ENCODE results near the gene CRTC3. TPM values are rescaled to one million over a fixed set of nuclear protein-coding genes. Genes with fewer than 3 reads are reported as not detected.

Gene CRTC3
- total RNA-seq, 2 experiments from 2014 or later: 5.6 to 14.7 TPM

- Histone ChIP-seq H3K36me3 (ENCODE audit: insufficient read depth, low read length) (no peaks in the 10 kb centered on the region), H3K4me3 (ENCODE audit: low read depth, low read length, poor library complexity, severe bottlenecking) (no peak overlapping the region), H3K79me2 (ENCODE audit: insufficient read depth, low read depth, low read length) (no peaks in the 10 kb centered on the region), H4K20me1 (ENCODE audit: insufficient read depth, low read length) (no peaks in the 10 kb centered on the region), H3K4me1 (ENCODE audit: insufficient read depth, low read length, poor library complexity, severe bottlenecking) (peaks cover 14% of the 10 kb centered on the region), H3K9me2 (ENCODE audit: insufficient read depth, low read length) (no peaks in the 10 kb centered on the region), H3K4me2 (ENCODE audit: low read length) (no peak overlapping the region), H2AFZ (ENCODE audit: low read length) (no peak overlapping the region), H3K27ac (ENCODE audit: low read depth, low read length, poor library complexity, severe bottlenecking) (no peak overlapping the region), H3K9me3 (ENCODE audit: low read length) (no peaks in the 10 kb centered on the region)
- intact Hi-C loops (cut with micrococcal nuclease; ENCODE audit: unreplicated experiment): no loop called here
- BruUV-seq (replicated peaks): no TSS peak
- TF ChIP-seq CTCF (conservative IDR thresholded peaks at IDR 0.05; ENCODE audit: low read length) (no peak), EZH2phosphoT487 (IDR thresholded peaks at IDR 0.05; ENCODE audit: borderline replicate concordance, low read depth, low read length) (no peak)
- no peak for DNase-seq (ENCODE audit: low spot score)
- CTCF ChIA-PET (ENCODE audit: unreplicated experiment): no interaction called here
- POLR2A ChIA-PET: interaction anchor here (0.6 kb wide), 1 partner anchor 15 kb away, joined by 3 read pairs; no protein-coding TSS in a partner anchor
Observed at GRCh38 chr15:90624278-90624981, 94.7 kb downstream of the CRTC3 start.

- Histone ChIP-seq H3K79me2 (ENCODE audit: insufficient read depth, low read depth, low read length) (no peaks in the 10 kb centered on the region), H3K9me2 (ENCODE audit: insufficient read depth, low read length) (no peaks in the 10 kb centered on the region), H2AFZ (ENCODE audit: low read length) (no peak overlapping the region), H3K4me1 (ENCODE audit: insufficient read depth, low read length, poor library complexity, severe bottlenecking) (peaks cover 9% of the 10 kb centered on the region), H3K4me2 (ENCODE audit: low read length) (no peak overlapping the region), H4K20me1 (ENCODE audit: insufficient read depth, low read length) (no peaks in the 10 kb centered on the region), H3K4me3 (ENCODE audit: low read depth, low read length, poor library complexity, severe bottlenecking) (no peak overlapping the region), H3K36me3 (ENCODE audit: insufficient read depth, low read length) (no peaks in the 10 kb centered on the region), H3K27ac (ENCODE audit: low read depth, low read length, poor library complexity, severe bottlenecking) (no peak overlapping the region), H3K9me3 (ENCODE audit: low read length) (no peaks in the 10 kb centered on the region)
- CTCF ChIA-PET (ENCODE audit: unreplicated experiment): no interaction called here
- DNase-seq (ENCODE audit: low spot score): no peak
- no peak for TF ChIP-seq EZH2phosphoT487 (IDR thresholded peaks at IDR 0.05; ENCODE audit: borderline replicate concordance, low read depth, low read length)
- no peak for TF ChIP-seq CTCF (conservative IDR thresholded peaks at IDR 0.05; ENCODE audit: low read length)
- BruUV-seq (replicated peaks): no TSS peak
- intact Hi-C loops (cut with micrococcal nuclease; ENCODE audit: unreplicated experiment): no loop called here
- POLR2A ChIA-PET: no interaction called here
Observed at GRCh38 chr15:90625037-90625436, 95.3 kb downstream of the CRTC3 start.

- ChIA-PET CTCF (ENCODE audit: unreplicated experiment) (no interaction called here), POLR2A (no interaction called here)
- Histone ChIP-seq H3K4me3 (ENCODE audit: low read depth, low read length, poor library complexity, severe bottlenecking) (no peak overlapping the region), H3K27ac (ENCODE audit: low read depth, low read length, poor library complexity, severe bottlenecking) (no peak overlapping the region), H3K36me3 (ENCODE audit: insufficient read depth, low read length) (no peaks in the 10 kb centered on the region), H3K4me2 (ENCODE audit: low read length) (no peak overlapping the region), H3K79me2 (ENCODE audit: insufficient read depth, low read depth, low read length) (no peaks in the 10 kb centered on the region), H3K4me1 (ENCODE audit: insufficient read depth, low read length, poor library complexity, severe bottlenecking) (no peaks in the 10 kb centered on the region), H3K9me3 (ENCODE audit: low read length) (no peaks in the 10 kb centered on the region), H4K20me1 (ENCODE audit: insufficient read depth, low read length) (no peaks in the 10 kb centered on the region), H3K9me2 (ENCODE audit: insufficient read depth, low read length) (no peaks in the 10 kb centered on the region), H2AFZ (ENCODE audit: low read length) (no peak overlapping the region)
- intact Hi-C loops (cut with micrococcal nuclease; ENCODE audit: unreplicated experiment): no loop called here
- BruUV-seq (replicated peaks): no TSS peak
- no peak for DNase-seq (ENCODE audit: low spot score)
- TF ChIP-seq EZH2phosphoT487 (IDR thresholded peaks at IDR 0.05; ENCODE audit: borderline replicate concordance, low read depth, low read length): no peak
- no peak for TF ChIP-seq CTCF (conservative IDR thresholded peaks at IDR 0.05; ENCODE audit: low read length)
Observed at GRCh38 chr15:90629217-90629616, 99.5 kb downstream of the CRTC3 start.

Measured in OCI-LY7 (cell line).